ENCODE measurements around the gene RPS14.
"Not testable (repeated sequence)": the region's sequence is repeated elsewhere in the genome, so short reads cannot be mapped to it uniquely, and the experiment has no call there.

The RPS14 gene

DNA sequence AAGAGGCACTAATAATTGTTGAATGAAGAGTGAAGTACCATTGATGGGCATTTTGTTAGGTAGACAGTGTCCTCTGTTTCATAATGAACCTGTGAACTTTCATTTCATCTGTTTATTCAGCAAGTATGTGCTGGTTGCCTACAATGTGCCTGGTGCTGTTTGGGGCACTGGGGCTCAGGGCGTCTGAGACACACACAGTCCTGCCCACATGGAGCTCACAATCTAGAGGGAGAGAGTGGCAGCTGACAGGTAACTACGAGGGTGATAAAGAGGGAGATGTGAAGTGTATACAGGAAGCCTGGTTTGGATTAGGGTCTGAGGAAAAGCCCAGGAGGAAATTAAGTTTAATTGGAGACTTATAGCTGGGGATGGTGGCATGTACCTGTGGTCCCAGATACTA, 29.9 kb upstream of the RPS14 start:
- no peak for DNase-seq

DNA sequence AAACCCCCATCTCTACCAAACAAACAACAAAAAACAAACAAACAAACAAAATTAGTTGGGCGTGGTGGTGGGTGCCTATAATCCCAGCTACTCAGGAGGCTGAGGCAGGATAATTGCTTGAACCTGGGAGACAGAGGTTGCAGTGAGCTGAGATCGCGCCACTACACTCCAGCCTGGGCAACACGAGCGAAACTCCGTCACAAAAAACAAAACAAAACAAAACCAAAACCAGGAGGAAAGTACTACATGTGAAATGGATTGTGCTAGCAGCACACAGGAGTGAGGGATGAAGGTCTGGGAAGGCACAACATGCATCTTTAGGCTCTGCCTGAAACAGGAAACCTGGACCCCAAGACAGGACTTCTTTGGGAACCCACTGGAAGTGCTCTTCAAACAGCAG, 27.0 kb upstream of the RPS14 start:
- DNase-seq, result not testable (repeated sequence)

DNA sequence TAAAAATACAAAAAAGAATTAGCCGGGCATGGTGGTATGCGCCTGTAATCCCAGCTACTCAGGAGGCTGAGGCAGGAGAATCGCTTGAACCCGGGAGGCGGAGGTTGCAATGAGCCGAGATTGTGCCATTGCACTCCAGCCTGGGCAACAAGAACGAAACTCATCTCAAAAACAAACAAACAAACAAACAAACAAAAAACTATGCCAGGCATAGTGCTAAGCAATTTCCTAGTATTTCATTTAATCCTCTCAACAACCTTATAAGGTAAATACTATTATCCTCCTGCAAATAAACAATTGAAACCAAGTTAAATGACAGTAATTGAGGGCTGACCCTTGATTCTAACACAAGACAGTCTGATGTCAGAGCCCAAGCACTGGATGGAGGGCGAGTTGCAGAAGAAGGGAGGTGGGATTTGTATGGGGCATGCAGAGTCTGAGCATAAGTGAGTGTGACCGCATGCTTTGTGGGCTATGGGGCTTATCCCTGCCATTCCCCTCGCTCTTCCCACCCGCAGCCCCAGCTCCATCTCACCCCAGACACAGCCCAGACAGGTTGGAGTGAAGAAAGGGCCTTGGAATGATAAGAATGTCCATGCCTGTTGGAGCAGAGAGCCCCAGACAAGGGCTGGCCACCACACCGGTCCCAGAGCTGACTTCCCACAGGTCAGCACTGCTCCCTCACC, 24.3 kb upstream of the RPS14 start:
- no peak for DNase-seq

DNA sequence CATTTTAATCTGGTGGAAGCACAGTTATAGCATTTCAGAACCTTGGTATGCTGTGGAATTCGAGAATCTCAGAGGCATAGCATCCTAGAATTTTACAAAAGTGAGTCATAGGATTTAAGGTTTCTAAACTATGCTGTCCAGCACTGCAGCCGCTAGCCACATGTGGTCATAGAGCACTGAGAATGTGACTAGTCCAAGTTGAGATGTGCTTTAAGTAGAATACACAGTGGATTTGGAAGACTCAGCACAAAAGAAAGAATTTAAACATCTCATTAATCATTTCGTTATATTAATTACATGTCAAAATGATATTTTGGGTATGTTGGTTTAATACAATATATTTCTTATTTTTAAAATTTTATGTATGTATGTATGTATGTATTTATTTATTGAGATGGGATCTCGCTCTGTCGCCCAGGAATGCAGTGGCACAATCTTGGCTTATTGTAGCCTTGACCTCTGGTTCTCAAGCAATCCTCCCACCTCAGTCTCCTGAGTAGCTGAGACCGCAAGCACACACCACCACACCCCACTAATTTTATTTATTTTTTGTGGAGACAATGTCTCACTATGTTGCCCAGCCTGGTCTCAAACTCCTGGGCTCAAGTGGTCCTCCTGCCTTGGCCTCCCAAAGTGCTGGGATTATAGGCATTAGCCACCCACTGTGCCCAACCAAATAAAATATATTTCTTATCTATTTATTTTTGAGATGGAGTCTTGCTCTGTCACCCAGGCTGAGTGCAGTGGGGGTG, 20.4 kb upstream of the RPS14 start:
- no peak for DNase-seq

DNA sequence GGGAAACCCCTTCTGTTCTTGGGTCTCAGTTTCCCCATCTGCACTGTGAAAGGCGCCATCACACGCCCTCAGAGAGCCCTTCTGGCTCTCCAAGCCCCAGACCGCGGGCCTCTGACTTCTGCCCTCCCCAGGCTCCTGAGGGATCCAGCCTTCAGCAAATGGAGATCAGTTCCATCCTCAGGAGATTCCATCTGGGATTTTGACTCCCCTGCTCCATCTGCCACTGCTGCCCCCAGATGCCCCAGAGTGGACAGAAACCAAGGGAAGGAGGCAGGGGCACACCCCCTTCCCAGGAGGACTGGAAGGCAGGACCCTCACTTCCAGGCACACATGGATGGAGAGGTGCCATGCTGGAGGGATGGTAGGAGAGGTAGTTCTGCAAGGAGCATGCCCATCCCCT, 18.7 kb upstream of the RPS14 start:
- no peak for DNase-seq

DNA sequence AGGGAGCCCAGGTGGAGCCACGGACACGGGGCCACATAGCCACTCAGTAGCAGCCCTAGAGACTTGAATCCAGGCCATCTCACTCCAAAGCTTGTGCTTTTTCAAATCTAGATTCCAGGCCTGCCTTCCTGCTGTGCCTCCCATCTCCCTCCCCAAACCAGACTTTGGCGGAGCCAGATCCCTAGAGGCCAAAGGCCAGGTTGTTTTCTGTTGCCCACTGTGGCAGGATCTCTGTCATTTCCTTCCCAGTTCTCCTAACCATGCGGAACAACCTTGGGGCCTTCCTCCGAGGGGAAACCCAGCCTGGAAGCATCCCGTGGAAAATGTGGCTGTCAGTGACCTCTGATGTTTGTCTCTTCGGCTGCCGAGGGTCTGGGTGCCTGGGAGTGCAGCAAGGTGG, 16.4 kb upstream of the RPS14 start:
- no peak for DNase-seq

DNA sequence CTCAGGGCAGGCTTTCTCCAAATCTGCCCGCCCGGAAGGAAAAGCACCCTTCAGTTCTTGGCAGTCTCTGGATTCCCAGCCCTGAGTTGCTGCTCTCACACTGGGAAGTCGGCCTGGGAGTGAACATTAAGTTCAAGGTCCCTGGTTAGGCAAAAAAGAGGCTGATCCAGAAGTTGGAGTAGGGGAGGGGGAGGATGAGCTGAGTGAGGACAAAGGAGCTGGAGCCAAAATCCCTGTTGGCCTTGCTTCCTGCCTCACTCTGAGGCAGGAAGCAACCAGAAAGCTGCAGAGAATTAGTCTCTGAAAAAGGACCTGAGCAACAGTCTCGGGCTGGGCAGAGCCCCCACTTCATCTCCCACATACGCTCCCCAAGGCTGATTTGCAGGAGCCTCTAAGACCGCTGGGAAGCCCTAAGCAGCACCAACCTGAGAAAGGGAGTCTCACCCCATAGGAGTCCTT, 15.0 kb upstream of the RPS14 start:
- no peak for DNase-seq

DNA sequence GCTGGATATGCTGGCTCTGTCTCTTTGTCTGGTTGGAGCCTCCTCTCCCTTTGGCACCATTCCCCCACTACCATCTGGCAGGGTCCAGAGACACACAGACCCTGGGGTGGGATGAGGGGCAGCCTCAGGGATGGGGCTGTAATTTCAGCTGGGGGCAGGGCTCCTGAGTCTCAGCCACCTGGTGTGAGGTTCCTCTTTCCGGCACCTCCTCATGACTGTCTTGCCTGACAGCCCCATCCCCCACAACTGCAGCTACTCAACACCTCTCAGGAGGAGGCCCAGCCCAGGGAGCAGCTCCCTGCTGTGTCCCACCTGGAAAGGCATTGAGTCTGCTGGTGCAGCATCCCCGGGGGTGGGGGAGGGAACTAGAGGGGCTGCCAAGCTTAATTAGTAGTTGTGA, 11.7 kb upstream of the RPS14 start:
- DNase-seq, result no peak

DNA sequence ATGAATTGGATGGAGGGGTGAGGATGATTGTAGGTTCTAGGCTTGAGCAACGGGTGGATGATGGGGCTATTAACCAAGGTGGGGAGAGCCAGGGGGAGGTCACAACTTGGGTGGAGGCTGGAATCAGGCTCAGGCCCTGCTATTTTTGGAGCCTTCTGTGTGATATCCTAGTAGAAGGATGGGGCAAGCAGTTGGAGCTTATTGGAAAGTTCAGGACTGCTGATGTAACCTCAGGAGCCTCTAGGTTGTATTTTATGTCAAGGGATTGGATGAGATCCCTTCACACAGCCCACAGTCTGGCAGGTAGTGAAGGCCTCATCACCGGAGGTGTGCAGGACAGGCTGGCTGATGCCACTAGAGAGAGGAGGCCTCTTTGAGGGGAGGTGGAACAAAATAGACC, 11.2 kb upstream of the RPS14 start:
- no peak for DNase-seq

DNA sequence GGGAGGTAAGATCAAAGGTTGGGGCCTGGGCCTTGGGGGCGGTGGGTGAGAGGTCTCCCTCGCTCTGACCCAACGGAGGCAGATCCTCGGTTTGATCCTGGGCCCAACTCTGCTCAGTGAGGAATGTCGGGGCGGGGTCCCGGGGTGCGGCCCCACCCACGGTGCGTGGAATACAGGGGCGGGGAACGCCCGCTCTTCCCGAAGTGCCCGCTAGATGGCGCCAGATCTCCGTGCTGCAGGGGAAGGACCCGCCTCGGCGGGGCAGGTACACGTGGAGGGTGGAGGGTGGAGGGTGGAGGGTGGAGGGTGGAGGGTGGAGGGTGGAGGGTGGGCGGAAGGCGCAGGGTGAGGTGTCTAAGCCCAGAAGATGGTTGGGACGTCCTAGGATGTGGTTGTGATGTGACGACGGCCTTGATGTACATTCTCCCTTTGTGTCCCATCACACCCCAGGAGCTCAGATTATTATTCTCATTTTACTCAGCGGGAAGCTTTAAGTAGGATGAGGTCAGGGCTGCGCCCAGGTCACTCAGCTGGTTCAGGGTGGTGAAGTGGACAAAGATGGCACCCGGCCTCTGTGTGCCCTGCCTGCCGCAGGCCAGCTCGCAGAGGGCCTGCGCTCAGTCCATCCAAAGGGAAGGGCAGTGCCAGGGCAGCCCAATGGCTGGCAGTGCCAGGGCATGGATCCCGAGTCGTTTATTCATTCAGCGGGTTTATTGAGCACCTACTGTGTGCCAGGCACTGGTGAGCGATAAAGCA, 9.4 kb upstream of the RPS14 start:
- peak; percentile 88 for DNase-seq

DNA sequence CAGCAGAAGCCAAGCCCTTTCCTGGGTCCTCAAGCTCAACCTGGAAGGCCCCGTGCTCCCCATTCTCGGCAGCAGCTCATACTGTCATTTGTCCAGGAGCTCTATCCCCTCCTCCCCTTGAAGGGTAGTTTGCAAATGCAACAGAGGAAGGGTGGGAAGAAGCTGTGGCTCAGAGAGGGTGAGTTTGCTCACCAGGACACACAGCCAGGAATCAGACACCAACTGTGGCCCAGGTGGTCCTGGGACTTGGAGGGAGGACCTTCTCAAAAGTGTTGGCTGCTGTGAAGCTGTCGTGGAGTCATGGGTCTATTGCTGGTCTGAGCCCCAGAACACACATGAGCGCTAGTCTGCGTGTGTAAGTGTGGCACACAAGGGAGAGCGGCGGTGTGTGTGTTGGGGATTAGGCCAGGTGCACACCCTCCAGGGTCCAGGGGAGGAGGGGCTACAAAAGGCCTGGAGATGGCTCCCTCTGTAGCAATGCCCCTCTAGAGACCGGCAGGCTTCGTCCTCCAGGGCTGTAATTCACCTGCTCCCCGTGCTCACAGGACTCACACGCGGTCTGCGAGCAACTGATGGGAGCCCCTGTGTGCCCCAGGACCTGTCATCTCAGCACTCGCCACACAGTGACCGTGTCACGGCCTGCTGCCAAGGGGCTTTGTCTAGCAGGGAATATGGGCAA, 8.2 kb upstream of the RPS14 start:
- no peak for DNase-seq

DNA sequence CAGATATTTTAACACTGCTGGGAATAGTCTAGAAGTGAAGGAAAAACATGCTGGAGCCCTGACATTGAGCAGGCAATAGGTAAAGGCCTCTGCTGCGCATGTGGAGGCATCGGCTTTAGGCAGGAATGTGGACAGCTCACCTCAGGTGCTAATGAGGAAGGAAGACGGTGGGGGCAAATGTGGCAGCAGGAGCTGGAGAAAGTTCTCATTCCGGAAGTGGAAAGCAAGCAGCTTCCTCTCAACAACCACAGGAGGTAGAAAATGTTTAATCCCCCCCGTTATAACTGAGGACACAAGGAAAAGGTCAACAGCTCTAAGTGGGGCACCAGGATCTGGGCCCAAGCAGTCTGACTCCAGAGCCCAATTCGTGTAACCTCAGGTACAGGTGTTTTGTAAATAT, 7.6 kb upstream of the RPS14 start:
- DNase-seq, result no peak

DNA sequence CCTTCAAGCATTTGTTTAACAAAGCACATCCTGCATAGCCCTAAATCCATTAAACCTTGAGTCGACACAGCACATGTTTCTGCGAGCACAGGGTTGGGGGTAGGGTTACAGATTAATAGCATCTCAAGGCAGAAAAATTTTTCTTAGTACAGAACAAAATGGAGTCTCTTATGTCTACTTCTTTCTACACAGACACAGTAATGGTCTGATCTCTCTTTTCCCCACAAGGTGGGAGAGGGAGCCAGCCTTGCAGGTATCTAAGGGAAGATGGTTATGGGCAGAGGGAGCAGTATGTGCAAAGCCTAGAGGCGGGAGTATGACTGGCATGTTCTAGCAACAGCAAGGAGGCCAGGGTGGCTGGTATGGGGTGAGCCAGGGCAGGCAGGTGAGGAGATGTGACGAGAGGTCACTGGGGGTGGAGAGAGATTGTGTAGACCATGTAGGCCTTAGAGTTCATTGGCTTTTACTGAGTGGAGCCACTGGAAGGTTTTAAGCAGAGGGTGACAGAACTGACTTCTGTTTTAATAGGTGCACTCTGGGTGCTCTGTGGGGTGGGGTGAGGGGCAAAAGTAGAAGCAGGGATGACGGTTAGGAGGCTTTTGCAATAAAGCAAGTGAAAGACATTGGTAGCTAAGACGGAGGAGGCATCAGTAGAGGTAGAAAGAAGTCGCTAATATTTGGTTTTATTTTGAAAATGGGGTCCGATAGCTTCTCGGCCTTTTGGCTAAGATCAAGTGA, 5.1 kb upstream of the RPS14 start:
- no peak for DNase-seq

DNA sequence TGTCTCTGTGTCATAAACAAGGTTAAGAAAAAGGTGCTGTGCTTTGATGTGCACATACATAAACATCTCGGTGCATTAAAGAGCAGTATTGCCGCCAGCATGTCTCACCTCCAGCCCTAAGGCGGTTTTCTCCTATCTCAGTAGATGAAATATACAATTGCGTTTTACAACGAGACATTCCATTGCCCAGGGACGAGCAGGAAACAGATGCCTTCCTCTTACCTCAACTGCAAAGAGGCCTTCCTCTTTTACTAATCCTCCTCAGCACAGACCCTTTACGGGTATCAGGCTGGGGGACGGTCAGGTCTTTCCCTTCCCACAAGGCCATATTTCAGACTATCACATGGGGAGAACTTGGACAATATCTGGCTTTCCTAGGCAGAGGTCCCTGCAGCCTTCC, 4.5 kb upstream of the RPS14 start:
- not testable (repeated sequence) for DNase-seq

DNA sequence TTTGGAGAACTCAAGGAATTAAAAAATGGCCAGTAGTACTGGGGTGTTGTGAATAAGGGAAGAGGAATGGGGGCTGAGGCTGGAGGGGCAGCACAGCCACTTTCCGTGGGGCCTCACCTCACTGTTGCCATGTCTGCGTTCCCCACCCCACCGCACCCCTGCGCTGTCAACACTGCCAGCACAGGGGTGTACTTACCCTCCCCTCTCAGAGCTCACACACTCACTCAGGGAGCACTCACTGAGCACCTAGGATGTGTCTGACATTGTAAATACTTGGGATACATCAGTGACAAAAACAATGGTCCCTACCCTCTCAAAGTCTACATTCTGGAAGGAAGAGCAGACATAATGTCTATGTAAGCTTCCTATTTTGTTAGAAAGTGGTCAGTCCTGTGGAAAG, 3.4 kb upstream of the RPS14 start:
- DNase-seq, result no peak

DNA sequence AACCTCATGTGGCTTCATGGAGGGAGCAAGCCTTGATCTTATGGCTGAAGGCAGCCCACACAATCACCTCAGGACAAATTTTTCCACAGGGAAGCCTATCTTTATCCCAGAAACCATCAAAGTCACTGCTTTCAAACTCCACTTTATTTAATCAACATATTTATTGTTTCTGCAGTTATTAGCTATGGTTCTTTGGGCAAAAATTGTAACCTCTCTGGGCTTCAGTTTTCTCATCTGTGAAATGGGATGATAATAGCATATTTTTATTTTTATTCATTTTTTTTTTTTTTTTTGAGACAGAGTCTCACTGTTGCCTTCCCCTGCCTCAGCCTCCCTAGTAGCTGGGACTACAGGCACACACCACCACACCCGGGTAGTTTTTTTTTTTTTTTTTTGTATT, 2.1 kb upstream of the RPS14 start:
- DNase-seq, result no peak

DNA sequence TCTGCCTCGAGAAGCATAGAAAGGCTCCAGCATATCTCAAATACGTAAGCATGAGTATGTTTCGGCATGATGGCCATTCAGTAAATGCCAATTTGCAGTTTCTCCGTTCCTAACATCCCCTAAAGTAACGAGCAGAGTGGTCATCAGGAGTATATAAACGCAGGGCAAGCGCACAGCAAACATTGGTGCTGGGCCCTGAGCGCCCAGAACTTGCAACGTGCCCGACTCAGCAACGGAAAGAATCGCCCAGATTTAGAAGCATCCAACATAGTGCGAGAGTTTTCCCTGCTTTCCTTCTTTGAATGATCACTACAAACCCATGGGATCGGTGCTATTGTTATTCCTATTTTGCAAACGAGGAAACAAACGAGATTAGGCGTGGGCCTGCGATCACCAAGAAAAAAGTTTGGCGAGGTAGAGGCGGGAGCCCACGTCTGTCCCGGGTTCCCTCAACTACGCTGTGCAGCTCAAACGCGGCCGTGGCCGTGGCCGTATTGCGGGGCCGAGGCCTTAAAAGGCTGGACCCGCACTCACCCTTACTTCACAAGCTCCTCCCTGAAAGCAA, 505 bp downstream of the RPS14 start:
- DNase-seq, result no peak

DNA sequence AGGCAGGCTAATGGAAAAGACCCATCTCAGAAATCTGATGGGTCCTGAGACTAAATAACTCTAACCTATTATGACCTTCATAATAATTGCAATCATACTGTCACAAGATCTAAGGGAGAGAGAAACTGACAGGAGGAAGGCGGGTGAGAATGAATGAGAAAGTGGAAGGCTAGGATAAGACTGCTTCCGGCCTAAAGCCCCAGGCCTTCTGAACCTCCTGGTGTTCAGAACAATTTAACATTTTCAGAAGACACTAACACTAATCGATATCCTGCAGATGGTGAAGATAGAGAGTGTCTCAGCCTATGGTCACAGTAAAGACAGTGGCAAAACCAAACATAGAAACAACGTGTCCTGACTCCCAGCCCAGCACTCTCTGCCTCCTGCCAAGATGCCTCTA, 1.2 kb downstream of the RPS14 start:
- DNase-seq, result no peak

DNA sequence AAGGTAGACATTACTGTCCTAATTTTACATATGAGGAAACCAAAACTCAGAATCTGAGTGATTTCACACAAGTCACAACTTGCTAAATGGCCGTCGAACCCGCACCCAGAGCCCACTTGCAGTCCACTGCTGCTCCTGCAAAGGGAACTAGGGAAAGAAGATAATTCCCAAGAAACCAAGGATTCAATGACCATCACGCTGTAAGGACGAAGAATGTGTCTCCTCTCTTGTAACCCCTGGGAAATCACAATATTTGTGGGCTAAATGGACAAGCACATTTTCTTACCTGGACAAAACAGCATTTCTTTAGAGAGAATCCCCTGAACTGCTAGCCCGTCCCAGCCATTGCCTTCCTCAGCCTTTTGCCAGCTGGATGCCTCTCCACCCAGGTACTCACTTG, 2.4 kb downstream of the RPS14 start:
- no peak for DNase-seq

DNA sequence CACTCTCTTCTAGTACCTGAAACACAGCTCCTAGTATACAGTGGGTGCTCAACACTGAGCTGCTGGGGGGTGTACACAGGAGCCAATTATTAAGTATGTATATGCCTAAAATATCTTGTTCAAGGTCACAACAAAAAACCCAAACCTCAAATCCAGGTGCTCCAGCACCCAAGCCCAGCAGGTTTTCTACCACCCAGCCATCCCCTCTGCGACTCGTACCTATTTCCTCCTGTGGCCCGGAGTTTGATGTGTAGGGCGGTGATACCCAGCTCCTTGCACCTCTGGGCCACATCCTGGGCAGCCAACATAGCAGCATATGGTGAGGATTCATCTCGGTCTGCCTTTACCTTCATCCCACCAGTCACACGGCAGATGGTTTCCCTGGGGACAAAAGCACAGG, 3.0 kb downstream of the RPS14 start:
- no peak for DNase-seq

DNA sequence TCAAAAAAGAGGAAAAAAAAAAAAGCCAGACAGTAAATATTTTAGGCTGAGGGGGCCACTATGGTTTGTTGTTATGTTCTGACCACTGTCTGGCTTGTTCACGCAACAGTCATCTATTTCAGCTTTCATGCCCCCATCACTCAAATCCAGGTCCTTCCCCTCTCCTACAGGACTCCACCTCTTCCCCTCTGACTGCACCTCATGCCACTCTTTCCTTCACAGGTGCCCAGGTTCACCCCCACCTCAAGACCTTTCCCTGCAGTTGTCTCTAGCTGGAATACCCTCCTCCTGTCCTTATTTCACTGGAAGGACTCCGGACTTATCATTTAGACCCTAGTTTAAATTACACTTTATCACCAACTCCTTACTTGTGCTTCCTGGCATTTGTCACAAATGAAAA, 3.5 kb downstream of the RPS14 start:
- no peak for DNase-seq

DNA sequence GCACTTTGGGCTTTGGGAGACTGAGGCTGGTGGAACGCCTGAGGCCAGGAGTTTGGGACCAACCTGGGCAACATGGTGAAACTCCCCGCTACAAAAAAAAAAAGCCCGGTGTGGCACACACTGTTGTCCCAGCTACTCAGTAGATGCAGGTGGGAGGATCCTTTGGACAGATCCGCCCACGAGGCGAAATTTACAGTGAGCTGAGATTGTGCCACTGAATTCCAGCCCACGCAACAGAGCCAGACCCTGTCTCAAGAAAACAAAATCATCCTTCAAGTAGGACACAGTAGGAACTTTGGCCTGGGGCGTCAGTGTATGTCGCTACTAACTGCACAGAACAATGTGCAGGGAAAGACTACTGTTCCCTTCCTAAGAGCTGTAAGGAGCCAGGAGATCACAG, 4.8 kb downstream of the RPS14 start:
- no peak for DNase-seq

Data from T-helper 9 cell (primary cell).